ENCODE results near the gene SLC6A8.
"Not testable (repeated sequence)": the region's sequence is repeated elsewhere in the genome, so short reads cannot be mapped to it uniquely, and the experiment has no call there.

GRCh38 chrX:153691032-153691827, 3.5 kb downstream of the SLC6A8 start:
- not testable (repeated sequence) for TF ChIP-seq CTCF (conservative IDR thresholded peaks at IDR 0.05; ENCODE audit: low read length); EZH2phosphoT487 (IDR thresholded peaks at IDR 0.05; ENCODE audit: borderline replicate concordance, low read depth, low read length)
